SJSA1 (cell line): Measurements from ENCODE around the gene PRR5L. TPM values are rescaled to one million over a fixed set of nuclear protein-coding genes. Genes with fewer than 3 reads are reported as not detected.

ENCODE experiments used
- DNase-seq, 2 experiments: peaks; one replicate each; pipeline ENCODE4 v3.0.0-alpha.2; 2015 to 2020; ENCODE audit warnings: low spot score in 2 of 2, low read depth in 1 of 2
- H3K27ac ChIP-seq: fragments of 250-450 bp; sonication (Bioruptor Pico); 2 replicates; pipeline ENCODE4 v1.5.1; 2020; ENCODE audit warnings: mild to moderate bottlenecking, moderate library complexity
- H3K27me3 ChIP-seq: fragments of 250-450 bp; sonication (Bioruptor Pico); replicated peaks from 2 replicates; pipeline ENCODE4 v1.5.1; 2020; ENCODE audit warnings: mild to moderate bottlenecking, moderate library complexity
- H3K36me3 ChIP-seq: fragments of 250-450 bp; sonication (Bioruptor Pico); 2 replicates; pipeline ENCODE4 v1.5.1; 2020; ENCODE audit warnings: mild to moderate bottlenecking
- H3K4me1 ChIP-seq: fragments of 250-450 bp; sonication (Bioruptor Pico); replicated peaks from 2 replicates; pipeline ENCODE4 v1.6.1; 2021; ENCODE audit warnings: mild to moderate bottlenecking
- H3K4me3 ChIP-seq: fragments of 250-450 bp; sonication (Bioruptor Pico); 2 replicates; pipeline ENCODE4 v1.5.1; 2020; ENCODE audit warnings: mild to moderate bottlenecking
- H3K9me3 ChIP-seq: fragments of 250-450 bp; sonication (Bioruptor Pico); replicated peaks from 2 replicates; pipeline ENCODE4 v1.5.1; 2020; ENCODE audit warnings: mild to moderate bottlenecking
- total RNA-seq: library from RNA; depleted of rRNA; stranded (reverse); fragments of >200 nt; shearing (Covaris generic); gene quantifications from 2 replicates; pipeline ENCODE4 v1.2.3, GENCODE V29; 2014

The PRR5L gene
- total RNA-seq, 1 experiment from 2014 or later, result 43.0 TPM

DNA sequence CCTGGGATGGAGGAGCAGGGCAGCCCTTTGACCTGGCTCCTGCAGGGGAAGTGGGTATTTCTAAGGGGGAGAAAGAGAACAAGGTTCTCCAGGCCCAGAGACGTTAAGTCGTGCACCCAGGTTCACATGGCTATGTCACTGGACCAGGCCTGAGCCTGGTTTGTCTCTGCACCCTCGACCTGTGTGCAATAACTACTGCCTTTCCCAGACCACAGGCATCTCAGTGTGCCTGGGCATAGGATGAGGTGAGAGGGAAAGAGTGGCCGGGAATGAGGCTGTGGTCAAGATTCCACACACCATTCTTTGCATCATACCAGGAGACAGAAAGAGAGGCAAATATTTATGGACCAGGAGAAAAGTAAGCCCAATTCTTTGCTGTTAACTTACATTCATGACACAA, 66.8 kb downstream of the PRR5L start:
- Histone ChIP-seq H3K27ac (peak overlapping the region; percentile 97), H3K4me1 (peaks cover 49% of the 10 kb centered on the region), H3K36me3 (no peaks in the 10 kb centered on the region), H3K27me3 (no peaks in the 10 kb centered on the region), H3K4me3 (no peak overlapping the region), H3K9me3 (no peaks in the 10 kb centered on the region)
- DNase-seq, result peak; percentile 82 to 88

DNA sequence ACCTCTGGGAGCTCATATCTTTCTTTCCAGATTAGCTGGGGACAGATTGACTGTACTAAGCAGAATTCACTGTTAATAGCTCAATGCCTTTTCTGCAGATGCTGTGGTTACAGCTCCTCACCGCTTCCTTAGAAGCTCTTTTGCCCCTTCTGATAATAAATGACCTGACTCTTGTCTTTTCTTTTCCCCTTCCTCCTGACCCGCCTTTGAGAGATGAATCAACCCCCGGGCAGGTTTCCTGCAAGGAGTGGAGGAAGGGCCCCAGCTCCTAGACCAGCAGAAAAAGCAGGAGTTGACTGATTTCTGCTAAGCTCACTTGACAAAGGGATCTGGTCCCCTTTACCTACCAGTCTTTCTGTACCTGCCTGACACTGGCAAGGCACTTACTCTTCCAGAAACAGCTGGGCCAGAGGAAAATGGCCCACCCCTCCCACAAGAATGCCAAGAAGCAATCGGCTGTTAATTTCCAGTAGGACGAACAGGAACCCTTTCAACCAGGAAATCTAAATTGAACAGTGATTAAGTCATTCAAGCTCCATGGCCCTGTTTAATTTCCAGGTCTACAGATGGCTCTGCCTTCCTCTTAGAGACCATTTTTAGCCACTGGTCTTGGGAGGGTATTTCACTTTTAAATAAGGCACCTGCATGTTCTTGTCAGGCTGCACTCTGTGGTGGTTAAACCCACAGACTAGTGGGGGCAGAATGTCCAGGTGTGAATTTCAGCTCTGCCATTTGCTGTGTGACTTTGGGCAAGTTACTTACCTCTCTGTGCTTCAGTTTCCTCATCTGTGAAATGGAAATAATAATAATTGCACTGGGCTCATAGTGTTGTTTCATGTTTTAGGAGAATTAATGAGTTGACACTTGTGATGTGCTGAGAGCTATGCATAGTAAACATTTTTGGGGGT, 67.5 kb downstream of the PRR5L start:
- H3K4me1 ChIP-seq, result peaks cover 45% of the 10 kb centered on the region
- no peak overlapping the region for H3K4me3 ChIP-seq
- no peaks in the 10 kb centered on the region for H3K36me3 ChIP-seq
- no peaks in the 10 kb centered on the region for H3K9me3 ChIP-seq
- H3K27me3 ChIP-seq, result no peaks in the 10 kb centered on the region
- no peak for DNase-seq
- H3K27ac ChIP-seq, result peak overlapping the region; percentile 97

DNA sequence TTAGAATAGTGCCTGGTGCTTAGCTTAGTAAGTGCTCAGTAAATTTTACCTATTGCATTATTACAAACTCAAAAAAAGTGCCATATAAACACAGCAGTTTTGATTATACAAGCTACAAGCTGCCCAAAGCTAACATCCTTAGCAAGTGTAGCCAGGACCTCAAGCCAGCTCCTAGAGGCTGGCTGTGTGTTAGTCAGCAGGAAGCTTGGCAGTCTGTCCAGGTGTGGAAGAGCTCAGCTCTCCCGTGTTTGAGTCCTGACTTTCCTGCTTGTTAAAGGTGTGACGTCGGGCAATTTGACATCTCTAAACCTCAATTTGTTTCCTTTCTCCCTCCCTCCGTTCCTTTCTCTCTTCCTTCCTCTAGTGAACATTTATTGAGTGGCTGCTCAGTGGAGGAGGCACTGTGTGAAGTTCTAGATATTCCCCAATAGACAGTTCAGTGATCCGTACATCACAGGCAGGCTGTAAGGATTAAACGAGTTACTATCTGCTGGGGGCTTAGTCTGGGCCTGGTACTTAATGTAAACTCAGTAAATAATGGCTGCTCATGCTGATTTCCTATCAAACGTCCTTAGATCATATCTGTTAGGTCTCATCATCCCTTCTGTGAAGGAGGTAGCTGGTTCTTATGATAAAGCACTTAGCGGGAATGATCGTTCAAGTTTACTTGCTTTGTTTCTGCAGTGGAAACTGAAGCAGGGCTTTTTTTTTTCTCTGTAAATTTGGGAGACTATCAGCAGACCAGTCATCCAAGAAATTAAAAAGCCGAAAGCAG, 68.7 kb downstream of the PRR5L start:
- H3K27ac ChIP-seq, result no peak overlapping the region
- no peaks in the 10 kb centered on the region for H3K36me3 ChIP-seq
- no peak for DNase-seq
- H3K27me3 ChIP-seq, result no peaks in the 10 kb centered on the region
- H3K4me1 ChIP-seq, result peaks cover 42% of the 10 kb centered on the region
- H3K4me3 ChIP-seq, result no peak overlapping the region
- no peaks in the 10 kb centered on the region for H3K9me3 ChIP-seq

DNA sequence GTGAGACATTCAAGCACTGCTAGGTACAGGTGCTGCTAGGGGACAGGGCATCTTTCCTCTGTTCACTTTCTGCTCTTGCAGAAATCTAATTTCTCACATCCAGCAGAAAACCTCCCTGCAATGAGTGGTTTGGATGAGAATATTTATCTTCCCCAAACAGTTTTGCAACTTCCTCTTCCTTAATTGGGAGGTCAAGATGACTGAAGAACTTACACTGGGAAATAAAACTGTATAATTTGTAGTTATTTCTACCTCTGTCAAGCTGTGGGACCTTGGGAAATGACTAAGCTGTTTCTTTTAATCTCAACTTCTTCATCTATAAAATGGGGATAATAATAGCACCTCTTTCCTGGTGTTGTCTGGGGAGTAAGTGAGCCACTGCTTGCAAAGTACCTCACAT, 69.8 kb downstream of the PRR5L start:
- Histone ChIP-seq H3K27me3 (no peaks in the 10 kb centered on the region), H3K4me1 (peaks cover 30% of the 10 kb centered on the region), H3K4me3 (no peak overlapping the region), H3K27ac (no peak overlapping the region), H3K9me3 (no peaks in the 10 kb centered on the region), H3K36me3 (no peaks in the 10 kb centered on the region)
- DNase-seq, result no peak

DNA sequence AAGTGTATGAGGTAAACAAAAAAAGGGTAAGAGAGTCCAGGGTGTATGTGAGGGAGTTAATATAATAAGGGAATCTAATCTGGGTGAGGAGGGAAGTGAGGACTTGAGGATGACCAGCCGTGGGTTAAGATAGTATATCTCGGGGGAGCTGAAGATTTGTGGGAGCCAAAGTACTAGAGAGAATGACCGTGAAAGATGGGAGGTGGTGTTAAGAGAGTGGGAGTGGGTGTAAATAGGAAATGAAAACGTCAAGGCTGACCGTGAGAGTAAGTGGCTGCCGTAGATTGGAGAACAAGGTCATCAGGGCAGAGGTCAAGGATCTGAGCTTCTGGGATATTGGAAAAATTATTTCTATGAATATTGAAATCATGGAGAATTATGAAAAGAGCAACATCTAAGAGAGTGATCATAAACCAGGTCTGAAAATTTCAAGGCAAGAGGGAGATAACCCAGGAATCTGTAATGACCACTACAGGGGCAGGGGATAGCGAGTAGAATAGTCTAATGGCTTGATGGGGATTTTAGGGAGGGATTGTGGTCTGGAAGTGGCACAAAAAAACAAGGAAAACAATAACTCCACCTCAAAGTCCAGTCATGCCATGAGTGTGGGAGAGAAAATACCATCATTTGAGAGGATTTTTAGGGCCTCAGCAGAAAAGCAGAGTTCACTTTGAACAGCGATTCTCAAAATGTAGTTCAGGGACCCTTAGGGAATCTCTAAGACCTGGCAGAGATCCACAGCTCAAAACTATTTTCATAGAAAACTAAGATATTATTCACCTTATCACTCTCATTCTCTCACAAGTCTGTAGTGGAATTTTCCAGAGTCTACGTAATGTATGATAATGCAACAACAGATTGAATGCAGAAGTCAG, 72.0 kb downstream of the PRR5L start:
- no peaks in the 10 kb centered on the region for H3K27me3 ChIP-seq
- H3K27ac ChIP-seq, result no peak overlapping the region
- H3K9me3 ChIP-seq, result no peaks in the 10 kb centered on the region
- peaks cover 13% of the 10 kb centered on the region for H3K4me1 ChIP-seq
- DNase-seq, result no peak
- no peaks in the 10 kb centered on the region for H3K36me3 ChIP-seq
- H3K4me3 ChIP-seq, result no peak overlapping the region

DNA sequence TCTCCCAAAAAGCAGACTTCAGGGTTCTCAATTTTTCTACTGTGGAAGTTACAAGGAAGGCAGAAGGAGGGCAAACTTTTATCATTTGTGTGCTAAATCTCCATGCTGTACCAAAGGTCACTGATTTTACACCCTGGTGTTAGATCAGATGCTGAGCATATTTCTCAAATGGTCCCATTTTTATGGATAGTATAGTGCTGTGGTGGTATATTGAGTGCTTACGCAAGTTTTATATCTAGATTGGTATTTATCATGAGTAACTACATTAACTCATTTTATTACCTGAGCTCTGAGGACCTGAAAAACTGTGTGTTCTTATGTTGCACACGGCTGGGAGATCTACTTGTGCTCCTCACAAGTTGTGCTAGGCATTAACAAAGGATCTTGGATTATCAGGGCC, 75.1 kb downstream of the PRR5L start:
- Histone ChIP-seq H3K36me3 (no peaks in the 10 kb centered on the region), H3K27me3 (no peaks in the 10 kb centered on the region), H3K9me3 (no peaks in the 10 kb centered on the region), H3K4me1 (peaks cover 6% of the 10 kb centered on the region), H3K27ac (no peak overlapping the region), H3K4me3 (no peak overlapping the region)
- DNase-seq, result no peak

DNA sequence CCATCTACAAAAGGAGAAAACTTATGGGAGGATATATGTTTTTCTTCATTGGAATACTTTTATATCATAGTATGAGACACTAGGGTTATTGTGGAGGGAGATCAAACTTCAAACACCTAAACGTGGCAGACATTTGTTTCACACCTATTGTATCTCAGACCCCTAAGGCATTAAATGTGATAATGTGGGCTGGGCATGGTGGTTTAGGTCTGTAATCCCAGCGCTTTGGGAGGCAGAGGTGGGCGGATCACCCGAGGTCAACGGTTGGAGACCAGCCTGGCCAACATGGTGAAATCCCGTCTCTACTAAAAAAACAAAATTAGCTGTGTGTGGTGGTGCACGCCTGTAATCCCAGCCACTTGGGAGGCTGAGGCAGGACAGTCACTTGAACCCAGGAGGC, 75.5 kb downstream of the PRR5L start:
- H3K27ac ChIP-seq, result no peak overlapping the region
- no peaks in the 10 kb centered on the region for H3K27me3 ChIP-seq

DNA sequence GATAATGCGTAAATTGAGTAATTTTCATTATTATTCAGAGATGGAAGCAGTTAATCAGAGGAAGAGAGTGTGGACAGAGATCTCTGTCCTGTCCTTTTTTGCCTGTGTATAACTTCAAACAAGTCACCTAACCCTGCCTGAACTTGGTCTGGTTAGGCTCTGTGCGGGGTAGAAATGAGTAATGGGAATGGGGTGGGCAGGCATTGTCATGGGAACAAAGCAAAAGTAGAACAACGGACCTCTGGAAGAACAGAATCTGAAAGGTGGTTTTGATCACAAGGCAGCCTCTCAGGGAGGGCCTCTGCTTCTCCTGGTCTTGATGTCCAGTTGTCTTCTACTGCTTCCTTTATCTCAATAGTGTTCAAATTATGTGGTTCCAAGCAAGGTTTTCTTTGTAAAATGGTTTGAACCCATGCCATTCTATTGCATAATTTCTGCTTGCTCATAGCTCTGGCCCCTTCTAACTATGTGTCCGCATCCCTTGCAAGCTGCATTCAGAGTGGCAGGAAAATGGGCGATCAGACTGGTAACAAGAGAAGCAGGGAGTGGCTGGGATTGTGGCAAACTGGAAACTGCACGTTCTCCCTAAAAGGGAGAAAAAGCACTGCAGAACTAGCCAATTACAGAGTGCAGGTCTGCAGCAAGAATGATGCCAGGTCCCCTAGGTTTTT, 76.1 kb downstream of the PRR5L start:
- H3K36me3 ChIP-seq, result peaks cover 9% of the 10 kb centered on the region; the same call in 1 of the 2 replicates
- H3K27ac ChIP-seq, result no peak overlapping the region
- H3K27me3 ChIP-seq, result no peaks in the 10 kb centered on the region
- no peaks in the 10 kb centered on the region for H3K9me3 ChIP-seq
- H3K4me3 ChIP-seq, result no peak overlapping the region
- no peak for DNase-seq
- H3K4me1 ChIP-seq, result peaks cover 6% of the 10 kb centered on the region

More for the DNA sequence above, 75.5 kb downstream of the PRR5L start:
- Histone ChIP-seq H3K4me3 (no peak overlapping the region), H3K4me1 (peaks cover 6% of the 10 kb centered on the region), H3K9me3 (no peaks in the 10 kb centered on the region), H3K36me3 (peaks cover 3% of the 10 kb centered on the region; the same call in 1 of the 2 replicates)
- no peak for DNase-seq

DNA sequence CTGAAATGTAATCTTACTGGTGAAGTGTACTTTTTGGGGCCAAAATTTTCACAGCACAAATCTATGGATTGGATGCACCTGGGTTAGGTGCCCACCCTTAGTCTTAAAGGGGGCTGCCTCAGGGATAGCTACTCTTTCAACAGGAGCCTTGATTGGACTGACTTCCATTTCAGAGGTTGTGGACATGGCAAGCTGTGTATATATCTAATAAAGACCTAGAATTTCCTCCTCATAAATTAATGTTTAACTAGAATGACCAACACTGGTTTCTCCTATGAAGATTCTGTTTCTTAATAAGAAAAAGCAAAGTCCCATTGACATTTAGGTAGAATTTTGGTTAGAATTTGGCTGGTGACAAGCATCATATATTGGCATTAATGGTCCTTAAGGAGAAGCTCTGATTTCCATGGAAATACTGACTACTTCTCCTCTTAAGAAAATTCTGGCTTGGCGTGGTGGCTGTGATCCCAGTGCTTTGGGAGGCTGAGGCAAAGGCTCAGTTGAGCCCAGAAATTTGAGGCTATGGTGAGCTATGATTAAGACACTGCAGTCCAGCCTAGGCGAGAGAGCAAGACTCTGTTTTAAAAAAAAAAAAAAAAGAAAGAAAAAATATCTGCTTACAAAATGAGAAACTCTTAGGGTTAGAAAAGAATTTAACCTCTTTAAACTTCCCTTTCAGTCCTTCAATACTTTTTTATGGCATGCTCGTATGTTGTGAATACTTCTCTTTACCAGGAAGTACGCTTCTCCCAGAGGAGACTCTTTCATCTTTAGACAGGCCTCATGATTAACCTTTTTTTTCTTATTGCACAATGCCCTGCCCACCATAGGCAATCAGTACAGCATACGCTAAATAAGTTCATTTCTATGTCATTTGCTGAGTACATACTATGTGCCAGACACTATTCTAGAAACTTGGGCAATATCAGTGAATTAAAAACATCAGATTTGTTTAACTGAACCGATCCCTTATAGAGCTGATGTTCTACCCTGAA, 77.2 kb downstream of the PRR5L start:
- Histone ChIP-seq H3K4me1 (peaks cover 14% of the 10 kb centered on the region), H3K36me3 (peaks cover 18% of the 10 kb centered on the region), H3K9me3 (no peaks in the 10 kb centered on the region), H3K27me3 (no peaks in the 10 kb centered on the region), H3K27ac (no peak overlapping the region), H3K4me3 (no peak overlapping the region)
- no peak for DNase-seq

DNA sequence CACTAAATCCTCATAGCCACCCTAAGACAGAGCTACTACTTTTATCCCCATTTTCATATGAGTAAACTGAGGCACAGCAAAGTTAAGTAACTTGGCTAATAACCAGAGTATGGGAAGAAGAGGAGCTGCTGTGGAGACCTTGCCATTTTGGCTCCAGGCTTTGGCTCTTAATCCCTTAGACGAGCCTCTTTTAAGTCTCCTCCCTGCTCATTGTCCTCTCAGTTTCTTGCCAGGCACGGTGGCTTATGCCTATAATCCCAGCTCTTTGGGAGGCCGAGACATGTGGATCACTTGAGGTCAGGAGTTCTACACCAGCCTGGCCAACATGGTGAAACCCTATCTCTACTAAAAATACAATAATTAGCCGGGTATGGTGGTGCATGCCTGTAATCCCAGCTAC, 78.6 kb downstream of the PRR5L start:
- no peak for DNase-seq
- Histone ChIP-seq H3K27me3 (no peaks in the 10 kb centered on the region), H3K9me3 (no peaks in the 10 kb centered on the region)

DNA sequence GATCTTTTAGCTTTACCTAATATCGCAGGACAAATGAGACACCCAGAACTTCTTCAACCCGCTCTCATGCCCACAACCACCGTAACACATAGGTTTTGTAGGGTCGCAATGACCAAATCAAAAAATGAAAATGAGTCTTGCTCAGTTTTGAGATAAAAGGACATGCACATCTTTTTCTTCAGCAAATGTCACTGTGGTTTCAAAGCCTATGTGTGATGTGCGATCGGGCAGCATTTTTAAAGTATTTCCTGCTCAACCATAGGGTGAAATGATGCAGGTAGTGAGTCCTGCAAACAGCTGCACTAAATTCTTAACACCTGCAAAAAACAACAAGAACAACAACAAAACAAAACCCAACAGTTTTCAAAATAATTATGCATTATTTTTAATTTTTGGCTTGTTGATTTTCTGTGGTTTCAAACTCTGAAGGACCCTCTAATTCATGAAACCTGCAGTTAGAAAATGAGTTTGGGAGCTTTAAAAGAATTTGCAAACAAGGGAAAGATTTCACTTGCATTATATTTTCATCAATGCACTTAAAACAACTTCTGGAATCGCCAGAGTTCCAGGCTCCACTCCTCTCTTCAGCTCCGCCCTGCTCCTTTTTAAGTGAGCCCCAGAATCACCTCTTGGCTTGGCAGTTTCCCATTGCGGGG, 79.4 kb downstream of the PRR5L start:
- H3K27ac ChIP-seq, result no peak overlapping the region
- H3K4me3 ChIP-seq, result peak overlapping the region; percentile 71
- peaks cover 40% of the 10 kb centered on the region for H3K36me3 ChIP-seq
- H3K27me3 ChIP-seq, result no peaks in the 10 kb centered on the region
- no peak for DNase-seq
- H3K4me1 ChIP-seq, result peaks cover 20% of the 10 kb centered on the region
- H3K9me3 ChIP-seq, result no peaks in the 10 kb centered on the region

More for the DNA sequence above, 78.6 kb downstream of the PRR5L start:
- H3K4me1 ChIP-seq, result peaks cover 20% of the 10 kb centered on the region
- H3K4me3 ChIP-seq, result no peak overlapping the region
- H3K36me3 ChIP-seq, result peaks cover 33% of the 10 kb centered on the region
- no peak overlapping the region for H3K27ac ChIP-seq
